NCI-H2171 (cell line): ENCODE data around the gene ALOX12B.
"Not testable (repeated sequence)": the region's sequence is repeated elsewhere in the genome, so short reads cannot be mapped to it uniquely, and the experiment has no call there.

Experiments used
- DNase-seq: peaks from one replicate; lab custom pipeline; 2025; lab: John Stamatoyannopoulos, UW

Gene ALOX12B

GRCh38 chr17:8064561-8065019 is 22.9 kb downstream of the ALOX12B start:
- DNase-seq = no peak

- DNase-seq = no peak
Measured at GRCh38 chr17:8063761-8064534, 23.6 kb downstream of the ALOX12B start.

GRCh38 chr17:8062807-8063483 is 24.6 kb downstream of the ALOX12B start:
- DNase-seq = no peak

GRCh38 chr17:8062435-8062806 is 25.1 kb downstream of the ALOX12B start:
- DNase-seq = no peak

- not testable (repeated sequence) for DNase-seq
Measured at GRCh38 chr17:8061851-8062250, 25.7 kb downstream of the ALOX12B start.

- peak; percentile 58 for DNase-seq
Measured at GRCh38 chr17:8060274-8060673, 27.2 kb downstream of the ALOX12B start.

GRCh38 chr17:8059131-8059530 is 28.4 kb downstream of the ALOX12B start:
- no peak for DNase-seq

GRCh38 chr17:8057691-8058114 is 29.8 kb downstream of the ALOX12B start:
- peak; percentile 64 for DNase-seq

GRCh38 chr17:8056976-8057625 is 30.4 kb downstream of the ALOX12B start:
- DNase-seq = no peak

- DNase-seq = no peak
Measured at GRCh38 chr17:8056232-8056975, 31.1 kb downstream of the ALOX12B start.

- no peak for DNase-seq
Measured at GRCh38 chr17:8055851-8056231, 31.7 kb downstream of the ALOX12B start.

- no peak for DNase-seq
Measured at GRCh38 chr17:8053600-8053999, 33.9 kb downstream of the ALOX12B start.

GRCh38 chr17:8052256-8053252 is 35.0 kb downstream of the ALOX12B start:
- DNase-seq = no peak

GRCh38 chr17:8051831-8052230 is 35.7 kb downstream of the ALOX12B start:
- DNase-seq = no peak

- DNase-seq = no peak
Measured at GRCh38 chr17:8048736-8049135, 38.8 kb downstream of the ALOX12B start.

GRCh38 chr17:8048236-8048635 is 39.3 kb downstream of the ALOX12B start:
- no peak for DNase-seq

- no peak for DNase-seq
Measured at GRCh38 chr17:8047769-8048110, 39.8 kb downstream of the ALOX12B start.

GRCh38 chr17:8046929-8047768 is 40.4 kb downstream of the ALOX12B start:
- no peak for DNase-seq

- DNase-seq = no peak
Measured at GRCh38 chr17:8046306-8046928, 41.1 kb downstream of the ALOX12B start.
